ENCODE results near the gene DPP6.
"Not testable (repeated sequence)": the region's sequence is repeated elsewhere in the genome, so short reads cannot be mapped to it uniquely, and the experiment has no call there.

Gene DPP6

GRCh38 chr7:154916856-154917807 lies 864.9 kb downstream of the DPP6 start:
- H3K27me3 ChIP-seq: peaks cover 70% of the 10 kb centered on the region

GRCh38 chr7:154917808-154918160 lies 865.6 kb downstream of the DPP6 start:
- H3K27ac ChIP-seq: no peak overlapping the region
- peaks cover 2 to 6% of the 10 kb centered on the region in 2 experiments for H3K4me1 ChIP-seq (ENCODE audit: control insufficient read depth in 1 of 2, insufficient read depth in 1 of 2, low read depth in 1 of 2, low read length in 1 of 2)
- no peak overlapping the region for H3K4me3 ChIP-seq (ENCODE audit: low read depth in 1 of 2, low read length in 1 of 2)
- peaks cover 73% of the 10 kb centered on the region for H3K27me3 ChIP-seq
- no peaks in the 10 kb centered on the region for H3K9me3 ChIP-seq
- no peak for TF ChIP-seq CTCF (IDR thresholded peaks at IDR 0.05)
- no peaks in the 10 kb centered on the region for H3K36me3 ChIP-seq

More at GRCh38 chr7:154916856-154917807, 864.9 kb downstream of the DPP6 start:
- Histone ChIP-seq H3K4me1 (ENCODE audit: control insufficient read depth in 1 of 2, insufficient read depth in 1 of 2, low read depth in 1 of 2, low read length in 1 of 2) (peaks cover 2 to 6% of the 10 kb centered on the region in 2 experiments), H3K27ac (no peak overlapping the region), H3K9me3 (no peaks in the 10 kb centered on the region), H3K4me3 (ENCODE audit: low read depth in 1 of 2, low read length in 1 of 2) (no peak overlapping the region), H3K36me3 (no peaks in the 10 kb centered on the region)
- no peak for TF ChIP-seq CTCF (IDR thresholded peaks at IDR 0.05)

- Histone ChIP-seq H3K4me3 (ENCODE audit: low read depth in 1 of 2, low read length in 1 of 2) (no peak overlapping the region), H3K27ac (no peak overlapping the region), H3K27me3 (peaks cover 75% of the 10 kb centered on the region), H3K9me3 (no peaks in the 10 kb centered on the region), H3K36me3 (no peaks in the 10 kb centered on the region), H3K4me1 (ENCODE audit: control insufficient read depth in 1 of 2, insufficient read depth in 1 of 2, low read depth in 1 of 2, low read length in 1 of 2) (peaks cover 2 to 6% of the 10 kb centered on the region in 2 experiments)
- TF ChIP-seq CTCF (IDR thresholded peaks at IDR 0.05): no peak
These were observed 866.1 kb downstream of the DPP6 start for GRCh38 chr7:154918266-154918665.

- no peaks in the 10 kb centered on the region for H3K36me3 ChIP-seq
- TF ChIP-seq CTCF (IDR thresholded peaks at IDR 0.05): no peak
- no peak overlapping the region for H3K27ac ChIP-seq
- H3K4me3 ChIP-seq (ENCODE audit: low read depth in 1 of 2, low read length in 1 of 2): no peak overlapping the region
- no peaks in the 10 kb centered on the region for H3K9me3 ChIP-seq
- peaks cover 75% of the 10 kb centered on the region for H3K27me3 ChIP-seq
- peaks cover 2 to 5% of the 10 kb centered on the region in 2 experiments for H3K4me1 ChIP-seq (ENCODE audit: control insufficient read depth in 1 of 2, insufficient read depth in 1 of 2, low read depth in 1 of 2, low read length in 1 of 2)
These were observed 866.5 kb downstream of the DPP6 start for GRCh38 chr7:154918741-154919140.

- Histone ChIP-seq H3K36me3 (no peaks in the 10 kb centered on the region), H3K4me3 (ENCODE audit: low read depth in 1 of 2, low read length in 1 of 2) (no peak overlapping the region), H3K27me3 (peaks cover 75% of the 10 kb centered on the region), H3K4me1 (ENCODE audit: control insufficient read depth in 1 of 2, insufficient read depth in 1 of 2, low read depth in 1 of 2, low read length in 1 of 2) (no peaks in the 10 kb centered on the region), H3K9me3 (no peaks in the 10 kb centered on the region), H3K27ac (no peak overlapping the region)
- TF ChIP-seq CTCF (IDR thresholded peaks at IDR 0.05): no peak
These were observed 867.4 kb downstream of the DPP6 start for GRCh38 chr7:154919344-154920225.

- H3K9me3 ChIP-seq; H3K27ac ChIP-seq; H3K4me3 ChIP-seq (ENCODE audit: low read depth in 1 of 2, low read length in 1 of 2); H3K4me1 ChIP-seq (ENCODE audit: control insufficient read depth in 1 of 2, insufficient read depth in 1 of 2, low read depth in 1 of 2, low read length in 1 of 2); H3K36me3 ChIP-seq: not testable (repeated sequence)
- peaks cover 69% of the 10 kb centered on the region for H3K27me3 ChIP-seq
These were observed 870.3 kb downstream of the DPP6 start for GRCh38 chr7:154922472-154922871.

Measured in neutrophil (primary cell).